ENCODE measurements around the gene ASXL3. TPM values are rescaled to one million over a fixed set of nuclear protein-coding genes. Genes with fewer than 3 reads are reported as not detected.

The ASXL3 gene
- total RNA-seq, 1 experiment from 2014 or later: not detected

GRCh38 chr18:33761363-33761762 lies 183.3 kb downstream of the ASXL3 start:
- no TSS peak for BruUV-seq (replicated peaks)
- Histone ChIP-seq H2AFZ (ENCODE audit: low read depth, low read length, poor library complexity, severe bottlenecking) (no peak overlapping the region), H3K4me1 (ENCODE audit: control insufficient read depth in 1 of 2, insufficient read depth in 2 of 2, low read length in 2 of 2) (no peaks in the 10 kb centered on the region), H3K27me3 (ENCODE audit: insufficient read depth, low read length) (no peaks in the 10 kb centered on the region), H3K9me3 (ENCODE audit: control insufficient read depth in 1 of 2, insufficient read depth in 1 of 2, low read depth in 1 of 2, low read length in 2 of 2) (peaks cover 19 to 21% of the 10 kb centered on the region in 2 experiments; a peak in 2 of 4 replicates), H3K4me2 (ENCODE audit: low read length) (no peak overlapping the region), H3K36me3 (ENCODE audit: control insufficient read depth in 1 of 2, insufficient read depth in 2 of 2, low read length in 2 of 2) (no peaks in the 10 kb centered on the region), H3K79me2 (ENCODE audit: insufficient read depth, low read length) (no peaks in the 10 kb centered on the region), H3K27ac (ENCODE audit: low read depth, low read length) (no peak overlapping the region), H3K4me3 (replicated peaks in 1 of 2; ENCODE audit: low read depth in 1 of 2, low read length in 2 of 2) (no peak overlapping the region), H3K9ac (ENCODE audit: low read length) (no peak overlapping the region), H4K20me1 (ENCODE audit: insufficient read depth) (no peaks in the 10 kb centered on the region), H3K9me2 (ENCODE audit: insufficient read depth) (no peaks in the 10 kb centered on the region)
- DNase-seq (ENCODE audit: low read depth, low spot score) (no peak), ATAC-seq (no peak)
- ChIA-PET CTCF (interaction anchor here (1.4 kb wide), 1 partner anchor 529 kb away, joined by 8 read pairs; no protein-coding TSS in a partner anchor), RAD21 (ENCODE audit: low non-redundant PET in 1 of 2, low total read pairs in 2 of 2, uncharacterized antibody in 2 of 2, unreplicated experiment in 2 of 2) (no interaction called here), POLR2A (no interaction called here)
- intact Hi-C loops (cut with micrococcal nuclease): loop anchor here (10.0 kb wide), 1 partner anchor 527 kb away; no protein-coding TSS in a partner anchor
- no peak for TF ChIP-seq SRF (IDR thresholded peaks at IDR 0.05; ENCODE audit: low read depth)
- no peak for TF ChIP-seq CTCF (IDR thresholded peaks at IDR 0.05 in 2 of 3, conservative IDR thresholded peaks at IDR 0.05 in 1 of 3; ENCODE audit: borderline replicate concordance in 1 of 3, insufficient read depth in 1 of 3, low read depth in 2 of 3, low read length in 2 of 3)
- TF ChIP-seq MAX (IDR thresholded peaks at IDR 0.05): no peak
- no peak for TF ChIP-seq EGR1 (IDR thresholded peaks at IDR 0.05; ENCODE audit: low read depth)
- no peak for TF ChIP-seq ZNF274 (IDR thresholded peaks at IDR 0.05; ENCODE audit: low read depth, low read length)
- no peak for TF ChIP-seq TCF7L2 (IDR thresholded peaks at IDR 0.05; ENCODE audit: borderline replicate concordance, extremely low read depth, insufficient read depth, insufficient read length)
- no peak for TF ChIP-seq RAD21 (IDR thresholded peaks at IDR 0.05; ENCODE audit: low read depth)
- no peak for TF ChIP-seq SIN3A (IDR thresholded peaks at IDR 0.05; ENCODE audit: low read depth)
- no peak for TF ChIP-seq ZFX (IDR thresholded peaks at IDR 0.05)
- no peak for TF ChIP-seq REST (IDR thresholded peaks at IDR 0.05; ENCODE audit: low read depth)
- TF ChIP-seq YY1 (IDR thresholded peaks at IDR 0.05; ENCODE audit: extremely low read depth, insufficient replicate concordance, low read depth, low read length): no peak
- TF ChIP-seq POLR2A (IDR thresholded peaks at IDR 0.05; ENCODE audit: borderline replicate concordance, extremely low read depth, insufficient read depth, insufficient read length): no peak
- TF ChIP-seq EZH2phosphoT487 (IDR thresholded peaks at IDR 0.05; ENCODE audit: borderline replicate concordance): no peak

All from HCT116 (cell line).